Measurements from ENCODE around the gene ZNF592.

DNA sequence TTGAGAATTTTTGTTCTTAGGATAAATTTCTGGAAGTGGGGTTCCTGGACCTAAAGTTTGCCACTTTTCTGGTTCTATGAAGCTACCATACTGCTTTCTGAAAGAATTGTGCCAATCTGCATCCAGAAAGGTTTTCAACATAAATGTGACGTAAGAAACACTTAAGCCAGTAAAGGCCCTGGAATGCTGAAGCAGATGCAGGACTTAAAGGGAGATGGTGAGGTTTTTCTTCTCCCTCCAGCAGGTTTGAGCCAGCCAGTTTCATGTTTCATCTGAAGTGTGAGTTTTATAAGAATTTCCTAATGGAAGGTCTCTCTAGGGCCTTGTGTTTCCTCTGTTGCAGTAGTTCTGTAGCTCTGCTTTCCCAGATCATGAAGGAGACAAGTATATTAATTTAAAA lies 33.1 kb downstream of the ZNF592 start:
- TF ChIP-seq FOXK2 (IDR thresholded peaks at IDR 0.05) (no peak), SP1 (IDR thresholded peaks at IDR 0.05) (no peak), SUZ12 (IDR thresholded peaks at IDR 0.05) (no peak), NFRKB (IDR thresholded peaks at IDR 0.05) (no peak), ARNT (IDR thresholded peaks at IDR 0.05) (no peak), FOXA1 (IDR thresholded peaks at IDR 0.05) (no peak), BHLHE40 (IDR thresholded peaks at IDR 0.05; ENCODE audit: borderline replicate concordance) (no peak), ZNF384 (IDR thresholded peaks at IDR 0.05) (no peak), ELF4 (IDR thresholded peaks at IDR 0.05) (no peak)
- TF ChIP-seq, protein P1, sequence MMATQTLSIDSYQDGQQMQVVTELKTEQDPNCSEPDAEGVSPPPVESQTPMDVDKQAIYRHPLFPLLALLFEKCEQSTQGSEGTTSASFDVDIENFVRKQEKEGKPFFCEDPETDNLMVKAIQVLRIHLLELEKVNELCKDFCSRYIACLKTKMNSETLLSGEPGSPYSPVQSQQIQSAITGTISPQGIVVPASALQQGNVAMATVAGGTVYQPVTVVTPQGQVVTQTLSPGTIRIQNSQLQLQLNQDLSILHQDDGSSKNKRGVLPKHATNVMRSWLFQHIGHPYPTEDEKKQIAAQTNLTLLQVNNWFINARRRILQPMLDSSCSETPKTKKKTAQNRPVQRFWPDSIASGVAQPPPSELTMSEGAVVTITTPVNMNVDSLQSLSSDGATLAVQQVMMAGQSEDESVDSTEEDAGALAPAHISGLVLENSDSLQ (IDR thresholded peaks at IDR 0.05), result no peak
